H1 (cell line): ENCODE data around the gene STAT5A. TPM values are rescaled to one million over a fixed set of nuclear protein-coding genes. Genes with fewer than 3 reads are reported as not detected.

Experiments
- E2F6 ChIP-seq: IDR thresholded peaks from 2 replicates; pipeline ENCODE4 v1.6.1; 2012; ENCODE audit warnings: inconsistent platforms
- EZH2 ChIP-seq: fragments of 200-600 bp; sonication (generic); IDR thresholded peaks from 2 replicates; pipeline ENCODE4 v1.7.1; 2012; ENCODE audit warnings: low read depth, mild to moderate bottlenecking, moderate library complexity, low read length, inconsistent platforms; ENCODE audit not compliant: severe bottlenecking
- POLR2A ChIP-seq, 2 experiments: IDR thresholded peaks; 1 replicate in 1 of 2; 2 replicates in 1 of 2; pipeline ENCODE4 v1.6.1; 2011; ENCODE audit warnings: low read depth in 2 of 2, low read length in 2 of 2, mild to moderate bottlenecking in 2 of 2; ENCODE audit errors: control extremely low read depth in 1 of 2
- polyA plus RNA-seq, 7 experiments: library from polyadenylated mRNA; depleted of rRNA in 3 of 7; stranded (reverse) in 5 of 7; unstranded in 2 of 7; fragments of >200 nt in 5 of 7; fragments of 200-250 nt in 2 of 7; gene quantifications; 1 replicate in 5 of 7; 2 replicates in 1 of 7; 4 replicates in 1 of 7; pipeline versions ENCODE4 v1.2.1 to v1.2.3, GENCODE V29; 2011 to 2013; ENCODE audit warnings: missing spikeins in 2 of 7, mixed read lengths in 2 of 7
- total RNA-seq: library from RNA; stranded (reverse); fragmentation: NEBNext Ultra II Directional; extraction: Animal tissue kit (Norgen Biotek cat#: 25700); gene quantifications from 2 replicates; pipeline ENCODE4 v1.2.1, GENCODE V29; 2021

The STAT5A gene
- total and polyA plus RNA-seq, 2 of the 8 experiments (the other 6 are each of a cell fraction or from before 2014, with no cell fraction given) = 4.2 to 5.4 TPM

- TF ChIP-seq E2F6 (no peak), EZH2 (no peak), POLR2A (IDR thresholded peaks at IDR 0.05; ENCODE audit: control extremely low read depth in 1 of 2, low read depth in 2 of 2, low read length in 2 of 2) (no peak)
Measured at GRCh38 chr17:42338427-42338985, 50.2 kb downstream of the STAT5A start (continued).
